Measurements from ENCODE around the gene VANGL1. TPM values are rescaled to one million over a fixed set of nuclear protein-coding genes. Genes with fewer than 3 reads are reported as not detected.
A peak's percentile ranks its signal among the peaks of the same experiment; 100 is the strongest.

Gene VANGL1
- total and polyA plus RNA-seq, 9 donors, result 4.9 to 10.2 (median 7.4) TPM

- Histone ChIP-seq H3K4me3 (ENCODE audit: low read length) (no peak overlapping the region), H3K4me1 (ENCODE audit: control insufficient read depth, insufficient read depth, low read length) (peaks cover 7% of the 10 kb centered on the region), H3K36me3 (ENCODE audit: control insufficient read depth, insufficient read depth, low read length) (peaks cover 14% of the 10 kb centered on the region), H3K27ac (ENCODE audit: low read length) (no peak overlapping the region), H3K27me3 (ENCODE audit: control insufficient read depth, insufficient read depth, low read length) (no peaks in the 10 kb centered on the region), H3K9me3 (replicated peaks; ENCODE audit: control insufficient read depth, low read depth, low read length) (peaks cover 3% of the 10 kb centered on the region)
- 89% methylated on average over 12 of the region's 13 CpGs for WGBS (ENCODE audit: insufficient coverage)
- no peak for DNase-seq
These were observed 30.6 kb downstream of the VANGL1 start for GRCh38 chr1:115672224-115673009.

GRCh38 chr1:115676498-115677181 is 34.9 kb downstream of the VANGL1 start:
- 93% methylated on average over 5 of the region's 7 CpGs for WGBS (ENCODE audit: insufficient coverage)
- no peak for DNase-seq
- H3K9me3 ChIP-seq (replicated peaks; ENCODE audit: control insufficient read depth, low read depth, low read length), result no peaks in the 10 kb centered on the region
- peaks cover 16% of the 10 kb centered on the region for H3K4me1 ChIP-seq (ENCODE audit: control insufficient read depth, insufficient read depth, low read length)
- H3K36me3 ChIP-seq (ENCODE audit: control insufficient read depth, insufficient read depth, low read length), result peaks cover 4% of the 10 kb centered on the region
- no peaks in the 10 kb centered on the region for H3K27me3 ChIP-seq (ENCODE audit: control insufficient read depth, insufficient read depth, low read length)
- H3K4me3 ChIP-seq (ENCODE audit: low read length), result no peak overlapping the region
- H3K27ac ChIP-seq (ENCODE audit: low read length), result no peak overlapping the region

- Histone ChIP-seq H3K27ac (ENCODE audit: low read length) (no peak overlapping the region), H3K4me3 (ENCODE audit: low read length) (no peak overlapping the region), H3K9me3 (replicated peaks; ENCODE audit: control insufficient read depth, low read depth, low read length) (no peaks in the 10 kb centered on the region), H3K36me3 (ENCODE audit: control insufficient read depth, insufficient read depth, low read length) (peaks cover 4% of the 10 kb centered on the region), H3K4me1 (ENCODE audit: control insufficient read depth, insufficient read depth, low read length) (peaks cover 16% of the 10 kb centered on the region), H3K27me3 (ENCODE audit: control insufficient read depth, insufficient read depth, low read length) (no peaks in the 10 kb centered on the region)
- peak; percentile 25 for DNase-seq
- 0% methylated on average over 1 of the region's 3 CpGs for WGBS (ENCODE audit: insufficient coverage)
These were observed 35.4 kb downstream of the VANGL1 start for GRCh38 chr1:115677182-115677555.

GRCh38 chr1:115677565-115677964 is 35.8 kb downstream of the VANGL1 start:
- peaks cover 4% of the 10 kb centered on the region for H3K36me3 ChIP-seq (ENCODE audit: control insufficient read depth, insufficient read depth, low read length)
- H3K9me3 ChIP-seq (replicated peaks; ENCODE audit: control insufficient read depth, low read depth, low read length), result no peaks in the 10 kb centered on the region
- WGBS (ENCODE audit: insufficient coverage), result 100% methylated on average over 1 of the region's 1 CpG
- H3K27ac ChIP-seq (ENCODE audit: low read length), result no peak overlapping the region
- DNase-seq, result no peak
- no peaks in the 10 kb centered on the region for H3K27me3 ChIP-seq (ENCODE audit: control insufficient read depth, insufficient read depth, low read length)
- peaks cover 16% of the 10 kb centered on the region for H3K4me1 ChIP-seq (ENCODE audit: control insufficient read depth, insufficient read depth, low read length)
- no peak overlapping the region for H3K4me3 ChIP-seq (ENCODE audit: low read length)

GRCh38 chr1:115678141-115678540 is 36.4 kb downstream of the VANGL1 start:
- Histone ChIP-seq H3K27ac (ENCODE audit: low read length) (no peak overlapping the region), H3K36me3 (ENCODE audit: control insufficient read depth, insufficient read depth, low read length) (no peaks in the 10 kb centered on the region), H3K4me1 (ENCODE audit: control insufficient read depth, insufficient read depth, low read length) (peaks cover 16% of the 10 kb centered on the region), H3K9me3 (replicated peaks; ENCODE audit: control insufficient read depth, low read depth, low read length) (no peaks in the 10 kb centered on the region), H3K27me3 (ENCODE audit: control insufficient read depth, insufficient read depth, low read length) (no peaks in the 10 kb centered on the region), H3K4me3 (ENCODE audit: low read length) (no peak overlapping the region)
- no peak for DNase-seq
- WGBS (ENCODE audit: insufficient coverage), result 72% methylated on average over 4 of the region's 5 CpGs

GRCh38 chr1:115679141-115679611 is 37.4 kb downstream of the VANGL1 start:
- Histone ChIP-seq H3K27me3 (ENCODE audit: control insufficient read depth, insufficient read depth, low read length) (no peaks in the 10 kb centered on the region), H3K27ac (ENCODE audit: low read length) (no peak overlapping the region), H3K4me3 (ENCODE audit: low read length) (no peak overlapping the region), H3K9me3 (replicated peaks; ENCODE audit: control insufficient read depth, low read depth, low read length) (no peaks in the 10 kb centered on the region), H3K36me3 (ENCODE audit: control insufficient read depth, insufficient read depth, low read length) (peaks cover under 1% of the 10 kb centered on the region), H3K4me1 (ENCODE audit: control insufficient read depth, insufficient read depth, low read length) (peaks cover 16% of the 10 kb centered on the region)
- DNase-seq, result peak; percentile 28
- 40% methylated on average over 4 of the region's 8 CpGs for WGBS (ENCODE audit: insufficient coverage)

GRCh38 chr1:115680730-115681111 is 39.0 kb downstream of the VANGL1 start:
- H3K27ac ChIP-seq (ENCODE audit: low read length), result no peak overlapping the region
- peak; percentile 16 for DNase-seq
- H3K4me3 ChIP-seq (ENCODE audit: low read length), result no peak overlapping the region
- 88% methylated on average over 1 of the region's 5 CpGs for WGBS (ENCODE audit: insufficient coverage)
- H3K4me1 ChIP-seq (ENCODE audit: control insufficient read depth, insufficient read depth, low read length), result peaks cover 16% of the 10 kb centered on the region
- no peaks in the 10 kb centered on the region for H3K9me3 ChIP-seq (replicated peaks; ENCODE audit: control insufficient read depth, low read depth, low read length)
- H3K36me3 ChIP-seq (ENCODE audit: control insufficient read depth, insufficient read depth, low read length), result peaks cover 16% of the 10 kb centered on the region
- no peaks in the 10 kb centered on the region for H3K27me3 ChIP-seq (ENCODE audit: control insufficient read depth, insufficient read depth, low read length)

- H3K27me3 ChIP-seq (ENCODE audit: control insufficient read depth, insufficient read depth, low read length), result no peaks in the 10 kb centered on the region
- 92% methylated on average over 2 of the region's 4 CpGs for WGBS (ENCODE audit: insufficient coverage)
- no peak for DNase-seq
- no peak overlapping the region for H3K27ac ChIP-seq (ENCODE audit: low read length)
- peaks cover 16% of the 10 kb centered on the region for H3K36me3 ChIP-seq (ENCODE audit: control insufficient read depth, insufficient read depth, low read length)
- H3K4me1 ChIP-seq (ENCODE audit: control insufficient read depth, insufficient read depth, low read length), result peaks cover 12% of the 10 kb centered on the region
- H3K9me3 ChIP-seq (replicated peaks; ENCODE audit: control insufficient read depth, low read depth, low read length), result no peaks in the 10 kb centered on the region
- no peak overlapping the region for H3K4me3 ChIP-seq (ENCODE audit: low read length)
These were observed 41.0 kb downstream of the VANGL1 start for GRCh38 chr1:115682792-115683191.

GRCh38 chr1:115685029-115685705 is 43.4 kb downstream of the VANGL1 start:
- DNase-seq, result no peak
- WGBS (ENCODE audit: insufficient coverage), result 87% methylated on average over 5 of the region's 14 CpGs

GRCh38 chr1:115687744-115688143 is 46.0 kb downstream of the VANGL1 start:
- H3K36me3 ChIP-seq (ENCODE audit: control insufficient read depth, insufficient read depth, low read length), result peaks cover 38% of the 10 kb centered on the region
- no peak overlapping the region for H3K27ac ChIP-seq (ENCODE audit: low read length)

More at GRCh38 chr1:115685029-115685705, 43.4 kb downstream of the VANGL1 start:
- no peaks in the 10 kb centered on the region for H3K9me3 ChIP-seq (replicated peaks; ENCODE audit: control insufficient read depth, low read depth, low read length)
- H3K27me3 ChIP-seq (ENCODE audit: control insufficient read depth, insufficient read depth, low read length), result no peaks in the 10 kb centered on the region
- peaks cover 16% of the 10 kb centered on the region for H3K36me3 ChIP-seq (ENCODE audit: control insufficient read depth, insufficient read depth, low read length)
- H3K27ac ChIP-seq (ENCODE audit: low read length), result no peak overlapping the region
- peaks cover 2% of the 10 kb centered on the region for H3K4me1 ChIP-seq (ENCODE audit: control insufficient read depth, insufficient read depth, low read length)
- H3K4me3 ChIP-seq (ENCODE audit: low read length), result no peak overlapping the region

More at GRCh38 chr1:115687744-115688143, 46.0 kb downstream of the VANGL1 start:
- Histone ChIP-seq H3K4me1 (ENCODE audit: control insufficient read depth, insufficient read depth, low read length) (no peaks in the 10 kb centered on the region), H3K4me3 (ENCODE audit: low read length) (no peak overlapping the region), H3K27me3 (ENCODE audit: control insufficient read depth, insufficient read depth, low read length) (no peaks in the 10 kb centered on the region), H3K9me3 (replicated peaks; ENCODE audit: control insufficient read depth, low read depth, low read length) (no peaks in the 10 kb centered on the region)
- no peak for DNase-seq
- WGBS (ENCODE audit: insufficient coverage), result no CpG with 5 or more reads among the region's 3 CpGs

All from muscle of leg (tissue), 11 donors.